IMR-90 (cell line): Measurements from ENCODE around the gene IL13. TPM values are rescaled to one million over a fixed set of nuclear protein-coding genes. Genes with fewer than 3 reads are reported as not detected.

Experiments
- ATAC-seq: fragments of 200-7000 bp; cut with Tn5 transposase; 2 replicates; pipeline ENCODE4 v1.9.1; 2020; ENCODE audit warnings: low read depth, mild to moderate bottlenecking, moderate library complexity
- BruUV-seq: library from RNA; stranded (reverse); fragments of 400-500 nt; replicated peaks from 2 replicates; lab custom pipeline; 2021; lab: Mats Ljungman, UMichigan
- CTCF ChIA-PET: fragments of 300-600 bp; formaldehyde crosslinking; extraction: SDS; loops from one replicate; lab custom pipeline; 2021; ENCODE audit warnings: antibody characterized with exemption; lab: Yijun Ruan, JAX
- POLR2A ChIA-PET: fragments of 300-600 bp; sonication (Branson Sonifier 250); formaldehyde crosslinking; loops from one replicate; lab custom pipeline; 2022; ENCODE audit warnings: antibody characterized with exemption; ENCODE audit not compliant: unreplicated experiment; lab: Charles Lee
- DNase-seq: peaks from one replicate; pipeline ENCODE4 v3.0.0; 2013
- H2AFZ ChIP-seq: replicated peaks from 2 replicates; pipeline ENCODE3; 2013; ENCODE audit warnings: low read length, mild to moderate bottlenecking; ENCODE audit not compliant: poor library complexity
- H2AK5ac ChIP-seq: 2 replicates; pipeline ENCODE4 v1.6.1; 2013; ENCODE audit warnings: low read depth, low read length, inconsistent platforms
- H2AK9ac ChIP-seq: replicated peaks from 2 replicates; pipeline ENCODE3; 2013; ENCODE audit warnings: mild to moderate bottlenecking, low read depth, low read length, moderate library complexity; ENCODE audit not compliant: poor library complexity
- H2BK120ac ChIP-seq: 2 replicates; pipeline ENCODE4 v1.6.1; 2013; ENCODE audit warnings: low read depth, low read length, inconsistent platforms
- H2BK15ac ChIP-seq: 3 replicates; pipeline ENCODE4 v1.6.1; 2013; ENCODE audit warnings: low read depth, low read length, inconsistent platforms
- H2BK20ac ChIP-seq: 2 replicates; pipeline ENCODE4 v1.6.1; 2013; ENCODE audit warnings: low read depth, mild to moderate bottlenecking, inconsistent platforms, low read length, moderate library complexity
- H2BK5ac ChIP-seq: 2 replicates; pipeline ENCODE4 v1.6.1; 2013; ENCODE audit warnings: mild to moderate bottlenecking, low read depth, low read length, inconsistent platforms; ENCODE audit not compliant: poor library complexity, severe bottlenecking
- H3K14ac ChIP-seq: replicated peaks from 2 replicates; pipeline ENCODE4 v1.6.1; 2013; ENCODE audit warnings: low read depth, low read length, inconsistent platforms
- H3K18ac ChIP-seq: 2 replicates; pipeline ENCODE4 v1.6.1; 2013; ENCODE audit warnings: low read depth, low read length, control low read depth
- H3K23ac ChIP-seq: 2 replicates; pipeline ENCODE4 v1.6.1; 2013; ENCODE audit warnings: low read depth, low read length, inconsistent platforms
- H3K27ac ChIP-seq: 2 replicates; pipeline ENCODE4 v1.5.1; 2013; ENCODE audit warnings: mild to moderate bottlenecking, control low read depth, low read length; ENCODE audit not compliant: insufficient read depth
- H3K27me3 ChIP-seq: 2 replicates; pipeline ENCODE4 v1.6.1; 2013; ENCODE audit warnings: low read length; ENCODE audit not compliant: control insufficient read depth, insufficient read depth
- H3K36me3 ChIP-seq: 2 replicates; pipeline ENCODE4 v1.6.1; 2013; ENCODE audit warnings: low read length, mixed read lengths; ENCODE audit not compliant: control insufficient read depth, insufficient read depth
- H3K4ac ChIP-seq: 2 replicates; pipeline ENCODE4 v1.6.1; 2013; ENCODE audit warnings: low read depth, low read length, inconsistent platforms
- H3K4me1 ChIP-seq: 2 replicates; pipeline ENCODE4 v1.6.1; 2013; ENCODE audit warnings: low read length, mixed read lengths; ENCODE audit not compliant: control insufficient read depth, insufficient read depth
- H3K4me2 ChIP-seq: 2 replicates; pipeline ENCODE4 v1.6.1; 2013; ENCODE audit warnings: low read depth, mild to moderate bottlenecking, control low read depth, low read length, moderate library complexity
- H3K4me3 ChIP-seq: 2 replicates; pipeline ENCODE4 v1.5.1; 2013; ENCODE audit warnings: low read depth, mild to moderate bottlenecking, control low read depth, low read length, moderate library complexity; ENCODE audit not compliant: insufficient read depth
- H3K56ac ChIP-seq: 2 replicates; pipeline ENCODE4 v1.6.1; 2013; ENCODE audit warnings: low read length, inconsistent platforms; ENCODE audit not compliant: insufficient read depth; ENCODE audit errors: extremely low read depth
- H3K79me1 ChIP-seq, 2 experiments: 2 replicates each; pipeline ENCODE4 v1.6.1; 2013; ENCODE audit warnings: low read length in 2 of 2, inconsistent platforms in 1 of 2, low read depth in 1 of 2
- H3K9ac ChIP-seq: 2 replicates; pipeline ENCODE4 v1.6.1; 2013; ENCODE audit warnings: low read depth, low read length, control low read depth
- H3K9me1 ChIP-seq: 2 replicates; pipeline ENCODE4 v1.6.1; 2013; ENCODE audit warnings: low read length, inconsistent platforms; ENCODE audit not compliant: insufficient read depth
- H3K9me3 ChIP-seq: 2 replicates; pipeline ENCODE4 v1.6.1; 2013; ENCODE audit warnings: low read length; ENCODE audit not compliant: control insufficient read depth, insufficient read depth
- H4K20me1 ChIP-seq: 2 replicates; pipeline ENCODE4 v1.6.1; 2013; ENCODE audit warnings: low read length, inconsistent platforms; ENCODE audit not compliant: insufficient read depth
- H4K5ac ChIP-seq: 2 replicates; pipeline ENCODE4 v1.6.1; 2013; ENCODE audit warnings: mild to moderate bottlenecking, low read depth, low read length, control low read depth
- H4K8ac ChIP-seq, 2 experiments: 2 replicates each; pipeline ENCODE4 v1.6.1; 2013; ENCODE audit warnings: low read depth in 2 of 2, low read length in 2 of 2, control low read depth in 1 of 2, inconsistent platforms in 1 of 2
- H4K91ac ChIP-seq: 2 replicates; pipeline ENCODE4 v1.6.1; 2013; ENCODE audit warnings: low read depth, low read length, inconsistent platforms; ENCODE audit not compliant: insufficient read depth
- BHLHE40 ChIP-seq: fragments of 150-350 bp; IDR thresholded peaks from 2 replicates; pipeline ENCODE4 v1.6.1; 2016; ENCODE audit warnings: mild to moderate bottlenecking, low read depth, low read length
- CEBPB ChIP-seq: IDR thresholded peaks from 2 replicates; pipeline ENCODE4 v1.6.1; 2012; ENCODE audit warnings: low read depth, low read length, improper control_type of control experiment
- MXI1 ChIP-seq: IDR thresholded peaks from 2 replicates; pipeline ENCODE4 v1.6.1; 2012; ENCODE audit warnings: low read depth, mild to moderate bottlenecking, low read length, moderate library complexity, borderline replicate concordance
- RFX5 ChIP-seq: IDR thresholded peaks from 2 replicates; pipeline ENCODE4 v1.8.0; 2012; ENCODE audit warnings: low read depth, mild to moderate bottlenecking, low read length, moderate library complexity
- WGBS, 2 experiments: methylation state at CpG; one replicate each; pipeline versions ENCODE4 v1.1.5 to v1.1.7; 2013; ENCODE audit warnings: missing lambda C conversion rate in 2 of 2; ENCODE audit not compliant: insufficient read length in 1 of 2; ENCODE audit errors: extremely low coverage in 2 of 2; 5-methylcytosine and 5-hydroxymethylcytosine counted together
- dilution Hi-C: fragments of 300-500 bp; cut with HindIII; formaldehyde crosslinking; loops from one replicate; pipeline ENCODE4 v1.14.3; 2018; ENCODE audit warnings: low sequenced_read_pairs; ENCODE audit not compliant: unreplicated experiment
- in situ Hi-C: fragments of 300-500 bp; cut with MboI; formaldehyde crosslinking; loops from 3 replicates; pipeline ENCODE4 v1.14.3; 2019; ENCODE audit warnings: low sequenced_read_pairs, inconsistent platforms, mixed read lengths
- intact Hi-C: fragments of 100-400 bp; cut with micrococcal nuclease; formaldehyde crosslinking; loops from 2 replicates; pipeline ENCODE4 v1.10.0; 2022
- polyA plus RNA-seq, 3 experiments: library from polyadenylated mRNA; depleted of rRNA; stranded (reverse); fragments of >200 nt; gene quantifications; 2 replicates each; pipeline ENCODE4 v1.2.3, GENCODE V29; 2012; ENCODE audit warnings: low replicate concordance in 1 of 3
- total RNA-seq: library from RNA; depleted of rRNA; stranded (reverse); fragments of >200 nt; gene quantifications from 2 replicates; pipeline ENCODE4 v1.2.3, GENCODE V29; 2012
- TF ChIP-seq, protein P1 (sequence below): conservative IDR thresholded peaks from 2 replicates; pipeline ENCODE4 v1.5.1; 2012; ENCODE audit warnings: mild to moderate bottlenecking, low read depth, low read length, improper control_type of control experiment

IL13 gene
- total and polyA plus RNA-seq, 2 of the 4 experiments (the other 2 are of a cell fraction) = not detected

DNA sequence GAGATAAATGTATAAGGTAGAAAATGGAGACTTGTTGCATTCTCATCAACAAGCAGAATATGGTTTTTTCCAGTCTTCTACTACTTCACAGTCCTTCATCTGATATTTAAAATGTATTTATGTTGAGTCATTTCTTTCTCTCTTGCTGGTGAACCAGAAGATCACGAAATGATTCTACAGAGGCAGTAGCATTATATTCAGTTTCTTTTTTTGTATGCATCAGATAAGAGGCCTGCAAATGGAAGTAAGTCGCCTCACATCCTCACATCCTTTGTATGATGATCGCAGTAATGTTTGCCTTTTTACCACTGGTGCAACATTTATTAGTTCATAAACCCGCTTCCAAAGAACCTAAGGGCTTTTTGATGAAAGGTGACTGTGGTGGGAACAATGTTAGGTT, 22.1 kb upstream of the IL13 start:
- intact Hi-C loops = loop anchor here (5.0 kb wide), 1 partner anchor 81 kb away; no protein-coding TSS in a partner anchor

More for the DNA sequence above, 22.1 kb upstream of the IL13 start:
- no peak overlapping the region for H4K5ac ChIP-seq
- H3K4ac ChIP-seq = no peak overlapping the region
- no peak for TF ChIP-seq RFX5
- TF ChIP-seq BHLHE40 = no peak
- TF ChIP-seq MXI1 = no peak
- TF ChIP-seq, protein P1, sequence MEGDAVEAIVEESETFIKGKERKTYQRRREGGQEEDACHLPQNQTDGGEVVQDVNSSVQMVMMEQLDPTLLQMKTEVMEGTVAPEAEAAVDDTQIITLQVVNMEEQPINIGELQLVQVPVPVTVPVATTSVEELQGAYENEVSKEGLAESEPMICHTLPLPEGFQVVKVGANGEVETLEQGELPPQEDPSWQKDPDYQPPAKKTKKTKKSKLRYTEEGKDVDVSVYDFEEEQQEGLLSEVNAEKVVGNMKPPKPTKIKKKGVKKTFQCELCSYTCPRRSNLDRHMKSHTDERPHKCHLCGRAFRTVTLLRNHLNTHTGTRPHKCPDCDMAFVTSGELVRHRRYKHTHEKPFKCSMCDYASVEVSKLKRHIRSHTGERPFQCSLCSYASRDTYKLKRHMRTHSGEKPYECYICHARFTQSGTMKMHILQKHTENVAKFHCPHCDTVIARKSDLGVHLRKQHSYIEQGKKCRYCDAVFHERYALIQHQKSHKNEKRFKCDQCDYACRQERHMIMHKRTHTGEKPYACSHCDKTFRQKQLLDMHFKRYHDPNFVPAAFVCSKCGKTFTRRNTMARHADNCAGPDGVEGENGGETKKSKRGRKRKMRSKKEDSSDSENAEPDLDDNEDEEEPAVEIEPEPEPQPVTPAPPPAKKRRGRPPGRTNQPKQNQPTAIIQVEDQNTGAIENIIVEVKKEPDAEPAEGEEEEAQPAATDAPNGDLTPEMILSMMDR = no peak
- no peak for TF ChIP-seq CEBPB
- no peaks in the 10 kb centered on the region for H3K4me1 ChIP-seq
- H3K4me2 ChIP-seq = no peak overlapping the region
- dilution Hi-C loops (no loop called here), in situ Hi-C loops (no loop called here)
- H3K27ac ChIP-seq = no peak overlapping the region
- no peak overlapping the region for H4K91ac ChIP-seq
- H2BK120ac ChIP-seq = no peak overlapping the region
- H2AK9ac ChIP-seq = no peak overlapping the region
- H3K36me3 ChIP-seq = peaks cover 26% of the 10 kb centered on the region
- no peak overlapping the region for H3K23ac ChIP-seq
- H2AFZ ChIP-seq = no peak overlapping the region
- WGBS, 2 experiments = no CpG with 5 or more reads among the region's 4 CpGs
- H3K79me1 ChIP-seq = no peaks in the 10 kb centered on the region
- no peak overlapping the region for H3K18ac ChIP-seq
- no peak overlapping the region for H2BK15ac ChIP-seq
- H2BK5ac ChIP-seq = no peak overlapping the region
- H3K9me3 ChIP-seq = no peaks in the 10 kb centered on the region
- no peak overlapping the region for H3K14ac ChIP-seq
- no peak overlapping the region for H2BK20ac ChIP-seq
- no peak overlapping the region for H4K8ac ChIP-seq
- H2AK5ac ChIP-seq = no peak overlapping the region
- no peaks in the 10 kb centered on the region for H3K27me3 ChIP-seq
- DNase-seq (no peak), ATAC-seq (no peak)
- CTCF ChIA-PET = interaction anchor here (0.6 kb wide), 1 partner anchor 51 kb away, joined by 3 read pairs; no protein-coding TSS in a partner anchor
- no TSS peak for BruUV-seq
- H3K9me1 ChIP-seq = peaks cover 6% of the 10 kb centered on the region; the same call in 1 of the 2 replicates
- no peak overlapping the region for H3K4me3 ChIP-seq
- no peak overlapping the region for H3K56ac ChIP-seq
- no peak overlapping the region for H3K9ac ChIP-seq
- no peaks in the 10 kb centered on the region for H4K20me1 ChIP-seq
- POLR2A ChIA-PET = no interaction called here
